ENCODE measurements around the gene BANK1.

The BANK1 gene

DNA sequence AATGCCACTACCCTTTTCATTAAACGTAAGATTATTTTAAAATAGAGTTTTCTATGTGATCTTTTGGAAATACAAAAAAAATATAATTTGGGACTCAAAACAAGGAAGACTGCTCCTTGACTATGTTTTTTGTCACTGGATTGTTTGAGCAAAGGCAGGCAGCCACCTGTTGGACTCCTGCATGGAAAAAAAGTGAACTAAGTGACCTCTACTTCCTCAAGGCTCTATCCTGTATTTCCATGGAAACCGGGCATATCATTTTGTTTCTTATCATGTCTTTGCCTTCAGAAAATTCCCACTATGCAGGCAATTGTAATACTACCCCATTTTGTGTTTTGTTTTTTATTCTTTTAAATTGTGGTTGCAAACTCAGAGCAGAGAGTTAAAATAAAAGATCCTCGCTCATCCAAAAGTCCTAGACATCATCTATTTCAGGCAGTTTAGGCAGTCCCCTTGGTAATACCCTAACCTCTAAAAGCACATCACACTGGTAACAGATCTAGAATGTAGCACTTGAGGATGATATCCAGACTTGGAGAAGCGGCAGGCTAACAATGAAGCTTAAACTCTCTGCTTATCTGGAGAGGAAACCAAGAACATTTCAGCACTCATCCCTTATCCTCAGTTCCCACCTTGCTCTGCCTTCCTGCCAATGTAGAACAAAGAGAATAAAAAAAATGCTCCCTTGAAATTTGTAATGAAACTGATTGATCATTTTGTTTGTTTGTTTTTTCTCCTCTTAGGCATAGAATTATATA lies 165.7 kb downstream of the BANK1 start:
- DNase-seq (ENCODE audit: low read depth in 4 of 4, low spot score in 1 of 4) = no peak

DNA sequence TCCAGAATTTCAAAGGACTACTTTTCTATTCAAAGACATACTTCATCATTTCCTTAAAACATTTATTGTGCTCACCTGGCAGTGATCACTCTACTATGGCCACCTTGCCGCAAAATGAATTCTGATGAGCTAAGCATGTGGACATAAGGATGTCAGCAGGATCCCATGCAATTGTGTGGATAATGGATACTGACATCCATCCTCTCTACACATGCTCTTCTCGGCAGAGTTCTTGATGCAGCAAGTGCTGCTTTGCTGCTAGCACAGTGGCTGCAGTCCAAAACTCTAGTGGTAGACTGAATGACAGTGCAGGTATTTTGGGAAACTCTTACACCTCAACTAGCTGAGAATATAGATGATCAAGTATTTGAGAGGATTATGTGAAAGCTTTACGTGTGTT lies 168.0 kb downstream of the BANK1 start:
- no peak for DNase-seq (ENCODE audit: low read depth in 4 of 4, low spot score in 1 of 4)

DNA sequence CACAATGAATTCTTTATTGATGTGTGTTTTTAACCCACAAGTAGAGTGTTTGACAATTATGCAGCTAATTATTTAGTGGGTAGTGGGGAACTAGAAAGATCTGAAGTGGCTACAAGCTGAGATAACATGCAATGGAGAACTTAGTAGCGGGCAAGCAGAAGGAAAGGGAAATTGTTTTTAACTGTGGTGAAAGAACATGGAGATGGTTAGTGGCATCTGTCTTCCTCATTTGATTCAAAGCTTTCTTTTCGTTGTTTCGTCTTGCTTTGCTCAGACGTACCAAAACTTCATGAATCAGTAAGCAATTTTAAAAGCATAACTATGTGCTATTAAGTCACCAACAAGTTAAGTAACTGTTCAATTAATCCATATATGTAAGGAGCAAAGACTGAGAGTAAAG lies 169.9 kb downstream of the BANK1 start:
- DNase-seq (ENCODE audit: low read depth in 4 of 4, low spot score in 1 of 4) = no peak

DNA sequence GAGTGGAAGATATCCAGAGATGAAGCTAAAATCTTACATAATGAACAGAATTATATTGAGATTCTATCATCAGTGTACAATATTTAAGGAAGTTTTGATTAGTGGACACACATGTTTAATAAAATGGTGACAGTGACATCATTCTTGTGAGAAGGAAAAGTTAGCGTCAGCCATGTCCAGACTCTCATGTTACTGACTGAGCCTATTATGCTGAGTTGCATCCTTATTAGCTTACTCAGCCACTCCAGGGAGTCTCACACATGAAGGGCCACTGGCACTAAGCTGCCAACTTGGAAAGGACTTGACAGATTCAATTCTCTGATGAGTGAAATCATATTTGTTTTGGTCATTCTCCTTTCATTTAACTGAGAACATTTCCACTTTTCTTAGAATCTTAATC lies 170.6 kb downstream of the BANK1 start:
- DNase-seq (ENCODE audit: low read depth in 4 of 4, low spot score in 1 of 4) = no peak

DNA sequence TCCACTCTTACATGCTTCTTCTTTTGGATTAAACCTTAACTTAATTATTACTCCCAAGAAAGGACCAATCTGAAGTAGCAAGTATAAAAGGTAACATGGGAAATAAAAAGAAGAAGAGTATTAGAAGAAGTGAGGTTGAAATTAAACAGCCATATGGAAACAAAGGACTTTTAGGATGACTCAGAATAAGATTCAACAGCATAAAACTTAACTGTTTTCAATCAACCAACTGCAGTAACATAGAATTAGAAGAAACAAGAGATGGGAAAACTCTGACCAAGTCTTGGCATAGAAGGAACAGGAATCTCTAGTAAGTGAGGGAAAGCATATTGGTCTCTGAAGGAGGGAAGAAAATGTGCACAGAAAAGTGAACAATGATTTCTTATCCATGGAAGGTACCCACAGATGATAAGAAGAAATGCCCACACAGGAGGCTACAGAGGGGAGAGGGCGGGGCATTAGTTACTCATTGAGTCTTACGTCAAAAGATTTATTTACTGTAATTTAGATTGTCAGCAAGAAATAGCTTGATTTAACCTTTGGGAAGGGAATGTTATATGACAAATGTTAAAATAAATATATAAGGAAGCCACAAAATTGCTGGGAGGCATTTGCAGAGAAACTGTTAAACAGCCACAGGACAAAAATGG lies 177.3 kb downstream of the BANK1 start:
- DNase-seq (ENCODE audit: low read depth in 4 of 4, low spot score in 1 of 4) = no peak

DNA sequence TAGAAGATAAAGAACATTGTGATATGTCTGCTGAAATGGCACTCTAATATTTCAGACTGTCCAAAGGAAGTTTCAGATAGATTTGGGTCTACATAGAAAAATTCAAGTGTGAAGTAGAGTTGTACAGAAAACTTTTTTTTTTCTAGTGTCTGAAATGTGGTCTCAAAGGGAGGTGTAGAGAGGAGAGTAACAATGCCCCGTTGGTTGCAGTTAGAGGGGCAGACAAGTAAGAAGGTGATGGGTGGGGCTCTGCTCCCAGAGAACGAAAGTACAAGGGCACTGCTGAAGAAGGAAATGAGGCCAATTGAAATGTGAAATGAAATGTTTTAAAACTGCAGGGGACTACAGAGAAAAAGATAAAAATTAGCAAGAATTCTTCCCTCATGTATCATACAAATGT lies 177.8 kb downstream of the BANK1 start:
- no peak for DNase-seq (ENCODE audit: low read depth in 4 of 4, low spot score in 1 of 4)

DNA sequence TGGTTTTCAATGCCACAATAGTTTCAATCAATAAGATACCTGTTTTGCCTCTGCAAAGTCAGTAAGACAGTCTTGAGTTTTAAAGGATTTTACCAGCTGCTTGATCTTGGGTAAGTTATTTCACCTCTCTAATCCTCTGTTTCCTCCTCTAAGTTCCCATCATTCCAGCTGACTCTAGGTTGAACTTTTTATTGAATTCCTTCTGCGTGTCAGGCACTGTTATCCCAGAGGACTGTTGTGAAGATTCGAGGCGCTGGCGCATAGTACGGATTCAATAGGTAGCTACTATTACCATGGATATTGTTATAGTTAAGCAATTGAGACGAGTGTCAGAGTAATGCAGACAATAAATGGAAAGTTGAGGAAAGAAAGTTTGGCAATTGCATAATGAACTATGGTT lies 179.4 kb downstream of the BANK1 start:
- no peak for DNase-seq (ENCODE audit: low read depth in 4 of 4, low spot score in 1 of 4)

DNA sequence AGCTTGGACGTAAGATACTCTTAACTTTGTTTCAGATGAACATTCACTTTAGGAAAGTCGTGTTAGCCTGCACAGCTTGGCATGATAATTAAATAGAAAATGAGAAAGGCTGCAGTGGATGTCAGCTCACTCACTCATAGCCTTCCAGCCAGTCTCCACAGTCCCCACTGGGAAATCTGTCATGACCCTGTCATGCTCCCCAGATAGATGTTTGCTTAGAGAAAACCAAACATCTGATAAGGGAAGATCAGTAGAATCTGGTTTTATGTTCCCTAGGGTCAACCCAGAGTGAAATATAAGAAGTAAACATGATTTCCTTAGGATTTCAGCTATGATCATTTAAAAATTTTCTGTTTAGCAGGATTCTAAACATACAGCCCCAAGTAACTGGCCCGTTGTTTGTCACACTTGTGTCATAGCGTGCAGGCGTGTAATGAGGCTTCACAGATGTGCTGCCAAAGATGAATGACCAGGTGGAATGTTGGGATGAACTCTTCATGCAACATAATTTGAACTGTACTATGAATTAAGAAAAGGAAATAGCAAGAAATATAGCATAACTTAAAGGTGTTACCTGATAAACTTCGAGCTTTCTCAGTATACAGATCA lies 180.1 kb downstream of the BANK1 start:
- no peak for DNase-seq (ENCODE audit: low read depth in 4 of 4, low spot score in 1 of 4)

DNA sequence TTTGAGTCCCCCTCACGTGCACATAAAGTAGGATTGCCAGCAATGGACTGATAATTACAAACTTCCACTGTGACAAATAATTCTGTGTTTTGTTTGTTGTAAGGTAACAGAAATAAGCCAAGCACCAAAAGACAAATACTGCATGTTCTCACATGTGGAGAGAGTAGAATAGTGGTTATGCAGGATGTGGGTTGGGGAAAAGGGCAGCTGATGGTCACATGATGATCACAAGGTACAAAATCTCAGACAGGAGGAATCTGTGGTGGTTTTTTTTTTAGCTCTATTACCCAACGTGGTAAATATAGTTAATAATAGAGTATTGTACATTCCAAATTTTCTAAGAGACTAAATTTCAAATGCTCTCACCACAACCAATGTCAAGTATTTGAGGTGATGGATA lies 182.3 kb downstream of the BANK1 start:
- no peak for DNase-seq (ENCODE audit: low read depth in 4 of 4, low spot score in 1 of 4)

DNA sequence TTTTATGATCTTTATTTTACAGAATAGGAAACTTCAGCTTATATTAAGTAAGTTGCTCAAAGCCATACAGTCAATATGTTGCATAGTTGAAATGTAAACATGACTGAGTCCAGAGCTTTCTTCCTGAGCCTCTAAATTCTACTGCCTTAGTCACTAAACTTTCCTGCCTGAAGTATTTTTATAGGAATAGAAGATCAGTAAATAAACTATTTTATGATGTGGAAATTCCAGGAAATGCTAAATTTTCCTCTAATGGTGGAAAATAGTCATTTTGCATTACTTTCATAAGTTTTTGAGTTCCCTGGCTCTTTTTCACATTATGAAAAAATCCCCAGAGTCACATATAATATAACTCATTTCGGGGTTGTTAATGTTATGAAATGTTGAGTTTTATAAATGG lies 182.8 kb downstream of the BANK1 start:
- DNase-seq (ENCODE audit: low read depth in 4 of 4, low spot score in 1 of 4) = no peak

DNA sequence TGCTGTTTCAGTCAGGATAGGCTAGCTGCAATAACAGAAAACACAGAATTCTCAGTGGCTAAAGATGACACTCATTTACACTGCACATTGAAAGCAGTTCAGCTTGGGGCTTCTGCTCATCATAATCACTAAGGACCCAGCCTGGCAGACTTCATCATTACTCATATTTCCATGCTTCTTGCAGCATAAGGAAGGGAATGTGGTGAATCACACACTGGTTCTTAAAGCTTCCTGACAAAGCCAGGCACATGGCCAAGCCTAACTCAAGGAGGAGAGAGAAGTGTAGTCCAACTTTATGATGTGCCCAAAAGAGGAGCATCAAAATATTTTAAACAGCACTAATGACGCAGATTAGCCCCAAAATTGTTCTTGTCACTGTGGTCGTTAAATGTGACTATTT lies 186.5 kb downstream of the BANK1 start:
- no peak for DNase-seq (ENCODE audit: low read depth in 4 of 4, low spot score in 1 of 4)

DNA sequence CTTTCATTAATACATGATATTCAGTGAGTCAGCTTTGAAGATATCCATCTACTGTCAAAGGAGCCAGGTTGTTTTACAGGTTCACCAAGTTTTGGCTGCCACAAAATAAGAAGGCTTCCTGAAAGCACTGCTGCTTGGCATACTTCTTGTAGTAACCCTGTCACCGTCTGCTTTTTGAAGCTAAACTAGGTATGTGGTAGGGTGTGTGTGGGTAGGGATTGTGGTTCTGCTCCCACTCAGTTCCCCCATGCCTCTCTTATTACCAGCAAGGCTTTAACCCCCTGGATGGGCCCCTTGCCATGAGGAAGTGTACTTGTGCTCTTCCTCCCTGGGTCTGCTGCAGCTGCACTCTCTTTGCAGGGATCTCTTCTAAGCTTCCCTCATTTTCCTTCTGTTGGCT lies 191.2 kb downstream of the BANK1 start:
- no peak for DNase-seq (ENCODE audit: low read depth in 4 of 4, low spot score in 1 of 4)

DNA sequence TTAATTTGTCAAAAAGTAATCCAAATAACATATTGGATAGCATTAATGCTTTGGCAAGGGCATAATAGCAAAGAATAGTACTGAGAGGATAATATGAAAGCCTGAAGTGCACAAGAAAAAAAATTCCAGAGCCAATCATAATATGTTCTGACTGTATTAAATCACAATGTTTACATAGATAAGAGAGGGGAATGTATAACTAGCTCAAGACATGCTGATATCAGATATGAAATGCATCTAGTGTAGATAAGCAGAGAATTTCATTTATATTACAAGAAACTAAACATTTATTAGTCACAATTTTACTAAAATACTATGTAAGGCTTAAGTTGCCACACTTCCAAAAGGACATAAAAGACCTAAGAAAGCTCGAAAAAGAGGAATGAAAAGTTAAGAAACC lies 193.3 kb downstream of the BANK1 start:
- no peak for DNase-seq (ENCODE audit: low read depth in 4 of 4, low spot score in 1 of 4)

DNA sequence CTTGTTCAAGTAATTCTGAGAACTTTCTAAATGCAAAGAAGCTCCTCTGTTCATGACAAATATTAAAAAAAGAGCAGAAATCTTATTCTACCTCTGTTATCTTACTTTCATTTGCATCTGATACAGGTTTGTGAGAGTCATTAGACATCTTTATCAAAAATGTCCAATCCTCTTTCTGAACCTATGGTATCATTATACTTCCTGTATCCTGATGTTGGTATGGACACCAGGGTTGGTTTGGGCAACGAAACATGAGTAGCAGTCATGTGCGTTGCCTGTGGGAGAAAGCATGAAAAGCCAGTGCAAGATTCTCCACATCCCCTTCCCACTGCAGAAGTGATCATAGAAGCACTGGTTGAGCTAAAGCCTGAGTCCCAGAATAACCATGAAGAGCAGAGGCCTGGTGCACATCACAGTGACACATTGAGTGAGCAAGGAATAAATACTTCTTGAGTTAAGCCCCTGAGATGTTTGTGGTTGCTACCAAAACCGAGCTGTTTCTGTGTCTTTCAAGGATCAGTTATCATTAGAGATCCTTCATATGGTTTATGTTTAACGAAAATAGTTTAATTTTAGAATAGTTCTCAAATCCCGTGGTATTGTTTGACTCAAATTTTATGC lies 197.2 kb downstream of the BANK1 start:
- no peak for DNase-seq (ENCODE audit: low read depth in 4 of 4, low spot score in 1 of 4)

DNA sequence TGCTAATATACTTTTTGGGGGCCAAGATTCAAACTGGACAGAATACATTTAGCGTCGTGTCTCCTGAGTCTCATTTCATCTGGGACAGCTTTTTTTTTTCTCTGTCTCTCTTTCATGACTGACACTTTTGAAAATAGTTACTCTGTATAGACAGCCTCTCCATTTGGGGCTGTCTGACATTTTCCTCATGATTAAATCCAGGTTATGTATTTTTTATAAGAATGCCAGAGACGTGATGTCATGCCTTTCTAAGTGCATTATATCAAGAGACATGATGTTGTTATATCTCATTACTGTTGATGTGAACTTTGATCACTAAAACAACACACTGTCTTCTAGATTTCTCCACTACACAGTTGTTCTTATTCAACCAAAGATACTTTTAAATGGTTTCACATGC lies 199.0 kb downstream of the BANK1 start:
- DNase-seq (ENCODE audit: low read depth in 4 of 4, low spot score in 1 of 4) = no peak

DNA sequence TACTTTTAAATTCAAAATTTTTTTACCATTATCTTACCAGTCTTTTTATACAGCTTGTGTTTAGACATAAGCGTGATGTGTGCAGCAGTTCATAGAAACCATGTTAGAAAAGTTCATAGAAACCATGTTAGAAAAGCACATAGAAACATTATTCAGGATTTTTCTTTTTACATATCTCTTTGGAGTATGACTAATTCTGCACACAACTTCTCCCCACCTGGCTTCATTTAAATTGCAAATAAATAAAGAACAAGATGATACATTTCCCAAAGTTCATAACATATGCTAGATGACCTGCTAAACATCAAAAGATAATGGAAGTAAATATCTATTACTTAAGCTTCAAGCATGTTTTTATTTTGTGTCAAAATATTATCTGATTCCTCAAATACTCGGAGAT lies 201.9 kb downstream of the BANK1 start:
- DNase-seq (ENCODE audit: low read depth in 4 of 4, low spot score in 1 of 4) = no peak

DNA sequence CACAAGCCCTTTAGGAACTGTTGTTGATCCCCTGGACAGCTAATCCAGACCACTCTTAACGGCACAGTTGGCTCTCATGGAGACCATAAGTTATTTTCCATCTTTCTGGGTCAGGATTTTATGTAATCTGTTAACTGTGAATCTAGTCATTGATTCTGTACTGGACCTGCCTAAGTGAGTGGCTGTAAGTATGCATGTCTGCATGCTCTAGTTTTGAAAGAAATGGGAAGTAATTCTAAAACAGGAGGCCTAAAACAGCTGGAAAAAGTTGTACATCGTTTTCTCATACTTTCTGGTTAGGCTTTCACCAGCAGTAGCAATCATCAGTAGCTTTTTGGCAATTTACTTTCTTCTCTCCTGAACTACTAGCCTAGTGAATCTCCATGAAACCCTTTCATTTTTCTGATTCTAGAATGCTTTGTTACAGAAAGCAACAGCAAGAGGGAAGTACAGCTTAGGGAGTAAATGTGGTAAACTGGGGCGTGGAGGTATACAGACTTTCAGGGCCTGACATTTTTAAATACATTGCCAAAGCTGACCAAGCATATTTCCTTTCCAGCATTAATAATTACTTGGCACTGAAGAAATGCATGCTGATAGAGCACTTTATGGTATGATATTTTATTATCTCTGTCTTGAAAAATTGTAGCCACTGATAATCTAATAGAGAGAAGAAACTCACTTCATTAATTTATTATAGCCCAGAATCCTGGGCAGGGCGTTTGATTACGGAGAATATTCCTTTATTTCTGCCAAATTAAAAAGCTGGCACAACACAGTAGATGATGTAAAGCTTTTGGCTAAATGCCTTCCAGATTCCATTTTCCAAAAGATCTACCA lies 202.7 kb downstream of the BANK1 start:
- no peak for DNase-seq (ENCODE audit: low read depth in 4 of 4, low spot score in 1 of 4)

DNA sequence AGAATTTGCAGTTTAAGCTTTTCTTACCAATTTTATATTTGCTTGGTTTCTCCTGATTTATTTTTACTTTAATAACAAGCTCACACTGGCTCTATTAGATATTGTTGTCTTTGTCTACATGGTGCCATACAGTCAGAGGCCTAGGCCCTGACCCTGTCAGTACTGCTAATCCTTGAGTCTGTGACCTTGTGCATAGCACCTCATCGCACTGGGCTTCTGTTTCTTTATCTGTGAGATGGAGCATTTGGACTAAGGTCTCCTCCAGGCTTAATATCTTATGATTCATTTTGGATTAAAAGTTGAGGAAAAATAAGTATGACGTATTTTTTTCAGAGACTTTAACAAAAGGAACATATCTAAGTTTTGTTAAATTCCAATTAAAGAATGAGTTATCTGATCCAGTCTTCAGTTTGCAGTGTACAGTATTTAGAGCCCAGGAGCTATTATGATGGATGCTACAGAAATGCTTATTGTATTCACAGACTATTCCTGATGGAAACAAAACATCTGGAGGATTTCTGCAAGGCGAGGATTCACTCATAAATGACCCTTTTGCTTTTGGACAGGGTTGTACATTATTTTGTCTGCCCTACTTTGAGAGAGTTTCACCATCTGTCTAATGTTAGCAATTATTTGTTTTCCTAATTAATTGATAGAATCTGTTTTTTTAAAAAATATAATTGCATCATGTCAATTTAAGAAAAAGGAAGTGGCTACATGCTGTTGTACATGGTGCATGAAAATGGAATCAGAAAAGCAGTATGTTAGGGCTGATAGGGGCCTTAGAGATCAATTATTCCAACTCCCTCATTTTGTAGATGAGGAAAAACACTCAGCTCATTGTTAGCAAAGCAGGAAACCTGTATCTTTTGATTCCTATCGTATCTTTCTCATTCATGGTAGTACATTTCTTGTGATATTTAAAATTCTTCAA lies 203.6 kb downstream of the BANK1 start:
- DNase-seq (ENCODE audit: low read depth in 4 of 4, low spot score in 1 of 4) = no peak

DNA sequence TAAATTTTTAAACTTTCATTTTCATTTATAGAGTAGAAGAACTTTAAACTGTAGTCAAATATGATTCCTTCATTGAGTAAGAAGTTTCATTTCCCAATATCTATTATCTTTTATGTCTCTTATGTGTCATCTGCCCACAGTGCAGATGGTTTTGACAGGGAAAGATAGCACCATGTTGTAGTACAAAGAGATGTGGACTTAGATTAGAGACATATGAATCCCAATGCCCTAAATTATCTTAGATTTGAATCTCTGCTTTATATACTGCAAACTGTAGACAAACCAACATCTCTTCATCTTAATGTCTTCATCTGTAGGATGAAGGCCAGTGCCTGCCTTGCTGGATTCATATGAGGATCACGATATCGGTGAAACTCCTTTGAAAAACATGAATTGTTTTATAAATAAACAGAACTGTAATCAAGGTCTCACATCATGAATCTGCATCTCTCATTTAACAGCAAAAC lies 217.5 kb downstream of the BANK1 start:
- DNase-seq (ENCODE audit: low read depth in 4 of 4, low spot score in 1 of 4) = no peak

DNA sequence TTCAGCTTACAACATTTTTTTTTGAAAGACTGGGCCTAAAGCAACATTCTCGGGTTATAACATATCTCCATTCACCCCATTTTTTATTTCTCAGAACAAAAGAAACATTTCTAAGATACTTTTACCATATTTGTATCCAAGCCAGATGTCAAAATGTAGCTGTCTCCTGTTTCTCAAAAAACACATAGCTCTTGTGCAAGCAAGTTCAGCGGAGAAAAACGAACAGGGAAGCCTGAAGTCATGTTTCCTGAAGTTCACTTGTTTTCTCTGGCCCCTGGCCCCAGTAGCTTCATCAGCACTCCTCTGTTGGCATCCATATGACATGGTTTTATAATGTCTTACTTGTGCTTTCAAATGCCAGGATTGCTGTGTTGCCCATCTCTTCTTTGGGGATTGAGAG lies 218.2 kb downstream of the BANK1 start:
- DNase-seq (ENCODE audit: low read depth in 4 of 4, low spot score in 1 of 4) = no peak
